ENCODE results near the gene ADGRV1.

- TF ChIP-seq CTCF (IDR thresholded peaks at IDR 0.05) (no peak), POLR2AphosphoS5 (IDR thresholded peaks at IDR 0.05) (no peak), POLR2A (IDR thresholded peaks at IDR 0.05) (no peak)
Measured at GRCh38 chr5:90878549-90879196, 320.1 kb downstream of the ADGRV1 start.

All from prostate gland (tissue), 2 donors.